ENCODE results near the gene MTHFD2. TPM values are rescaled to one million over a fixed set of nuclear protein-coding genes. Genes with fewer than 3 reads are reported as not detected.
"Not testable (repeated sequence)": the region's sequence is repeated elsewhere in the genome, so short reads cannot be mapped to it uniquely, and the experiment has no call there.

Gene MTHFD2
- total RNA-seq, 2 donors from 2014 or later = 93.3 to 216 TPM

- Histone ChIP-seq H3K27ac (peak overlapping the region; percentile 73 to 78), H3K27me3 (replicated peaks; ENCODE audit: insufficient read depth) (no peaks in the 10 kb centered on the region), H3K36me3 (peaks cover 24% of the 10 kb centered on the region), H3K4me3 (peak overlapping the region; percentile 17), H3K9me3 (no peaks in the 10 kb centered on the region), H3K4me1 (ENCODE audit: control insufficient read depth in 1 of 2, low read depth in 2 of 2) (peaks cover 80 to 92% of the 10 kb centered on the region in 2 donors)
- TF ChIP-seq CTCF (IDR thresholded peaks at IDR 0.05) = no peak
- no peak for DNase-seq (ENCODE audit: low spot score)
- no peak for ATAC-seq (ENCODE audit: insufficient number of reproducible peaks, low FRiP score, low read depth)
Measured at GRCh38 chr2:74204436-74204835, 6.0 kb downstream of the MTHFD2 start.

- TF ChIP-seq CTCF (IDR thresholded peaks at IDR 0.05) = no peak
- Histone ChIP-seq H3K9me3 (no peaks in the 10 kb centered on the region), H3K27me3 (replicated peaks; ENCODE audit: insufficient read depth) (no peaks in the 10 kb centered on the region), H3K36me3 (peaks cover 26% of the 10 kb centered on the region), H3K27ac (peak overlapping the region; percentile 70 to 73), H3K4me3 (no peak overlapping the region), H3K4me1 (ENCODE audit: control insufficient read depth in 1 of 2, low read depth in 2 of 2) (peaks cover 84 to 97% of the 10 kb centered on the region in 2 donors)
- ATAC-seq (ENCODE audit: insufficient number of reproducible peaks, low FRiP score, low read depth) (no peak), DNase-seq (ENCODE audit: low spot score) (no peak)
Measured at GRCh38 chr2:74205113-74205512, 6.7 kb downstream of the MTHFD2 start.

GRCh38 chr2:74205596-74205995 is 7.2 kb downstream of the MTHFD2 start:
- no peak for TF ChIP-seq CTCF (IDR thresholded peaks at IDR 0.05)
- peak overlapping the region; percentile 46 to 70 for H3K27ac ChIP-seq
- H3K4me1 ChIP-seq (ENCODE audit: control insufficient read depth in 1 of 2, low read depth in 2 of 2) = peaks cover 79 to 95% of the 10 kb centered on the region in 2 donors
- H3K27me3 ChIP-seq (replicated peaks; ENCODE audit: insufficient read depth) = no peaks in the 10 kb centered on the region
- H3K36me3 ChIP-seq = peaks cover 27% of the 10 kb centered on the region
- DNase-seq (ENCODE audit: low spot score) = no peak
- H3K4me3 ChIP-seq = no peak overlapping the region
- ATAC-seq (ENCODE audit: insufficient number of reproducible peaks, low FRiP score, low read depth) = no peak
- H3K9me3 ChIP-seq = no peaks in the 10 kb centered on the region

GRCh38 chr2:74206180-74206688 is 7.8 kb downstream of the MTHFD2 start:
- no peak for TF ChIP-seq CTCF (IDR thresholded peaks at IDR 0.05)
- DNase-seq (ENCODE audit: low spot score) = no peak
- H3K4me3 ChIP-seq = no peak overlapping the region
- H3K27ac ChIP-seq = peak overlapping the region; percentile 46 to 70
- no peaks in the 10 kb centered on the region for H3K9me3 ChIP-seq
- no peaks in the 10 kb centered on the region for H3K27me3 ChIP-seq (replicated peaks; ENCODE audit: insufficient read depth)
- peak; percentile 44 for ATAC-seq (ENCODE audit: insufficient number of reproducible peaks, low FRiP score, low read depth)
- peaks cover 33% of the 10 kb centered on the region for H3K36me3 ChIP-seq
- peaks cover 73 to 88% of the 10 kb centered on the region in 2 donors for H3K4me1 ChIP-seq (ENCODE audit: control insufficient read depth in 1 of 2, low read depth in 2 of 2)

GRCh38 chr2:74212702-74213410 is 14.4 kb downstream of the MTHFD2 start:
- no peak for DNase-seq (ENCODE audit: low spot score)
- TF ChIP-seq CTCF (IDR thresholded peaks at IDR 0.05) = no peak
- H3K4me3 ChIP-seq = no peak overlapping the region

GRCh38 chr2:74215771-74216170 is 17.4 kb downstream of the MTHFD2 start:
- not testable (repeated sequence) for H3K27ac ChIP-seq; H3K4me3 ChIP-seq; DNase-seq (ENCODE audit: low spot score); H3K27me3 ChIP-seq (replicated peaks; ENCODE audit: insufficient read depth); H3K4me1 ChIP-seq (ENCODE audit: control insufficient read depth in 1 of 2, low read depth in 2 of 2); ATAC-seq (ENCODE audit: insufficient number of reproducible peaks, low FRiP score, low read depth); H3K9me3 ChIP-seq
- H3K36me3 ChIP-seq = peaks cover 52% of the 10 kb centered on the region

More at GRCh38 chr2:74212702-74213410, 14.4 kb downstream of the MTHFD2 start:
- ATAC-seq (ENCODE audit: insufficient number of reproducible peaks, low FRiP score, low read depth) = no peak
- H3K36me3 ChIP-seq = peaks cover 67% of the 10 kb centered on the region
- H3K27me3 ChIP-seq (replicated peaks; ENCODE audit: insufficient read depth) = no peaks in the 10 kb centered on the region
- H3K4me1 ChIP-seq (ENCODE audit: control insufficient read depth in 1 of 2, low read depth in 2 of 2) = peaks cover 14 to 25% of the 10 kb centered on the region in 2 donors
- no peaks in the 10 kb centered on the region for H3K9me3 ChIP-seq
- H3K27ac ChIP-seq = no peak overlapping the region

Data from thoracic aorta (tissue), 2 donors.